HG03025 (cell line): ENCODE results near the gene TACC2.

Experiments used
- ATAC-seq: cut with Tn5 transposase; IDR thresholded peaks from one replicate; pipeline ENCODE4 v1.9.1; 2021; ENCODE audit warnings: mild to moderate bottlenecking, moderate library complexity; ENCODE audit not compliant: unreplicated experiment, low FRiP score

Gene TACC2

DNA sequence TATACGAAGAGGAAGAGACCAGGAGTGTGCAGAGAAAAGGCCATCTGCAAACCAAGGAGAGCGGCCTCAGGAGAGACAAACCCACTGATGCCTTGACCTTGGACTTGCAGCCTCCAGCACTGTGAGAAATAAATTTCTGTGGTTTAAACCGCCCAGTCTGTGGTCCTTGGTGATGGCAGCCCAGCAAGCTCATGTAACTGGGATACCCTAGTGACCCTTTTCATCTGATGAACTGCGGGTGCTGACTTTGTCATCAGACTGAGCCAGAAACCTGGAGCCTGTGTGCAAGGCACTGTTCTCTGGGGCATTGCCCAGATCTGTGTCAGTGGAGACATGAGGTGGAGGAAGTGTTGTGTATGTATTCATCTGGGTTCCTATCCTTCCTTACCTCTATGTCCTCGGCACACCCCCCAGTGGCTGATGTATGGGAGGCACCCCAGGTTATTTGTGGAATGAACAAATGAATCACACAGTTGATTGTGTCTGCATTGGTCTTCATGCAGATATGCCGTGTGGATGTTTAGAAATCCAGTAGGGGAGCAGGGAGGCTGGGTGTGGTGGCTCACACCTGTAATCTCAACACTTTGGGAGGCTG is 217.6 kb downstream of the TACC2 start:
- ATAC-seq, result no peak

DNA sequence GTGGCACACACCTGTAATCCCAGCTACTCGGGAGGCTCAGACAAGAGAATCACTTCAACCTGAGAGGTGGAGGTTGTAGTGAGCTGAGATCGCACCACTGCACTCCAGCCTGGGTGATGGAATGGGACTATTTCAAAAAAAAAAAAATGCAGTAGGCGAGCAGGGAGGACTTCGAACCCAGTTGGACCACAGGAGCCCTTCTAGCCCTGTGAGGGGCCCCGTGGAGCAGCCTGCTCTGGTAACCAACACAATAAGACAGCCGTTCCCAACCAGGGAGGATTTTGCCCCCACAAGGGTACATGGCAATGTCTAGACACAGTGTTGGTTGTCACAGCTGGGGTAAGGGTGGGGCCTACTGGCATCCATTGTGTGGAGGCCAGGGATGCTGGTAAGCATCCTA is 218.2 kb downstream of the TACC2 start:
- no peak for ATAC-seq

- ATAC-seq, result no peak
These were observed 218.6 kb downstream of the TACC2 start for GRCh38 chr10:122207596-122207995.

- ATAC-seq, result no peak
These were observed 219.8 kb downstream of the TACC2 start for GRCh38 chr10:122208571-122209430.

GRCh38 chr10:122210481-122211265 is 221.7 kb downstream of the TACC2 start:
- ATAC-seq, result no peak

GRCh38 chr10:122213364-122213763 is 224.4 kb downstream of the TACC2 start:
- ATAC-seq, result no peak

GRCh38 chr10:122213766-122214165 is 224.8 kb downstream of the TACC2 start:
- ATAC-seq, result no peak

GRCh38 chr10:122216047-122216446 is 227.1 kb downstream of the TACC2 start:
- ATAC-seq, result no peak

- no peak for ATAC-seq
These were observed 230.4 kb downstream of the TACC2 start for GRCh38 chr10:122219340-122219739.

DNA sequence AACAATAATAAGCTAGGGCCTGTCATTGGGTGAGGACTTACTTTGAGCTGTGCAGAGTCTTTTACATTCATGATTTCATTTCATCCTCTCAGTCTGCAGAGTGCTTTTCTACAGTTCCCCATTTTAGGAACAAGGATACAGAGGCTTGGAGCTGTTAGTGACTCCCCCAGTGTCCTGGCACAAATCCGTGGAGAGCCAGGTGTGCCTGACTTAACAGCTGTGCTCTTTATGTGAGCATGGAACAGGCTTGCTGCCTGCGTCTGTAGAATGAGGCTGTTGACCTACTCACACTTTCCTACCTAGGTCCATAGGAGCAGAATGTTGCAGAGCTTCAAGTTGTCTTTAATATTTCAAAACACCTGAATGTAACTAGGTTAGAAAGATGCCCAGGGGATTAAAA is 231.8 kb downstream of the TACC2 start:
- no peak for ATAC-seq

- no peak for ATAC-seq
These were observed 233.0 kb downstream of the TACC2 start for GRCh38 chr10:122221958-122222357.

DNA sequence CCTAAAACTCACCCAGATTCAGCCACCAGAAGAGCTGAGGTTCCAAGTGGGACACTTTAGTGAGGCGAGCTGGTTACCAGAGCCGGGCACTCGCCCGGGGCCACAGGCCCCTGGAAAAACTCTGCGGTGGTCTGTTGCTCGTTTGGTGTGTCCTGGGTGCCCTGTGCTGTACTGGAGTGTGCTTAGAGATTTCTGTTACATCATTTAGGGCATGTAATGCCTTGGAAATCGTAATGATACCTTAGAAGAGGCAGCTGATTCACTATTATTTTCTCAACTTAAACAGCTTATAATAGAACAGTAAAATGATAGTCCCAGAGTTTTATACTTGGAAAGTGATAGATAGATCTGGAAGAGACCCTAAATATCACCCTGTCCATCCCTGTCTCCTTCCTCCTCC is 233.7 kb downstream of the TACC2 start:
- ATAC-seq, result no peak

DNA sequence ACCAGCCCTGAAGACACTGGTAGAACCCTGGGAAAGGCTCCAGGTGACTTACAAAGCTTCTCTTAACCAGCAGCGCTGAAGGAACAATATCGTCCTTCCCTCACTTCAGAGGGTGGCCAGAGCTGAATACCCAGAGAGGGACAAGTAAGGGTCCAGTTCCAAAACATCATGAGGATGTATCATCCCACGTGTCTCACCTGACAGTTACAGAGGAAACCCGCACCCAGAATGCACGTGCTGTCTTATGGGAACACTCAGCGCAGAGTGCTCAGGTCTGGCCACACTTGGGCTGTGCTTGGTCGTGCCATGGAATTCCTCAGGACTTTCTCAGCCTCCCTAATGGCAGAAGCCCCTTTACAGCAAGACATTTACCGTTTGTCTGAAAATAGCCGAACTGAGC is 235.2 kb downstream of the TACC2 start:
- ATAC-seq, result no peak

DNA sequence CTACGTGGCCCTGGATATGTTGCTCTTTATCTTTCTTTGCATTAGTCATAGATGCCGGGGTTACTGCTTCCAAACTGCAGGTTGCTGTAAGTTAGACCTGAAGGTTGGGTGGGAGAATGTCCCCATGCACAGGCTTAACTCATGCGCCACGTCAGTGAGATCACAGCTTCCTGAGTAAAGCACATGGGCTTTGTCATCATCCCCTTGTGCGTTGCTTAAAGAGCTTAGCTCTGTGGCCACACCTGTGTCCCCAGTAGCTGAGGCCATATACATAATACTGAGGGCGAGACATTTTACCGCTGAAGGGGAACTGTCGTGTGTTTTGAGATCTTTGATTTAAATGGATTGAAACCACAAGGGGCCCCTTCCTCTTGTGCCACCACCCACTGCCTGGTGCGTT is 236.4 kb downstream of the TACC2 start:
- ATAC-seq, result no peak

DNA sequence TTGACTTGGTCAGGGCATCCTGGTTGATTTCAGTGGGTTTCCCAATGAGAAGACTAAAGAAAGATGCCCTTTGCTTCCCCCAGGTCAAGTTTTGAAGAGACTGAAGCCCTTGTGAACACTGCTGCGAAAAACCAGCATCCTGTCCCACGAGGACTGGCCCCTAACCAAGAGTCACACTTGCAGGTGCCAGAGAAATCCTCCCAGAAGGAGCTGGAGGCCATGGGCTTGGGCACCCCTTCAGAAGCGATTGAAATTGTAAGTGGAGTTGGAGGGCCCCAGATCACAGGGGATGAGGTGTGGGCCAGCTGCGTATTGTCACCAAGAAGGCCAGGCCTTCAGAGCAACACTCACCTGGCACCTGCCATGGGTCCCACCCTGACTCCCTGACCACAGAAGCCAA is 238.8 kb downstream of the TACC2 start:
- no peak for ATAC-seq

GRCh38 chr10:122229666-122230065 is 240.7 kb downstream of the TACC2 start:
- no peak for ATAC-seq

DNA sequence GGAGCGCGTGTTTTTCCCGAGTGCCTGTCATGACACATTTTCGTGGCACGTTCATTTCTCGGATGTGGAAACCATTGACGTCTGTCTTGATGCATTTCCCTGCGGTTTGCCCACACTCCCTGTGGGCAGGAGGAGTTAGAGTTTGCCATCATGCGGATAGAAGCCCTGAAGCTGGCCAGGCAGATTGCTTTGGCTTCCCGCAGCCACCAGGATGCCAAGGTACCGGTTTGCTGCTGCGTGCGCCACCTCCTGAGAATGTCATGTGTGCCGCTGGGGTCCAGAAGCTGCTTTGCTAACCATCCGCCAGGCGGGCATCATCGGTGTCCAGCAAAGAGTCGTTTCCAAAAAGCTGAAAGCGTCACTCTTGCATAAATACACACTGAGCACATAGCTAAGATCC is 241.3 kb downstream of the TACC2 start:
- ATAC-seq, result no peak

DNA sequence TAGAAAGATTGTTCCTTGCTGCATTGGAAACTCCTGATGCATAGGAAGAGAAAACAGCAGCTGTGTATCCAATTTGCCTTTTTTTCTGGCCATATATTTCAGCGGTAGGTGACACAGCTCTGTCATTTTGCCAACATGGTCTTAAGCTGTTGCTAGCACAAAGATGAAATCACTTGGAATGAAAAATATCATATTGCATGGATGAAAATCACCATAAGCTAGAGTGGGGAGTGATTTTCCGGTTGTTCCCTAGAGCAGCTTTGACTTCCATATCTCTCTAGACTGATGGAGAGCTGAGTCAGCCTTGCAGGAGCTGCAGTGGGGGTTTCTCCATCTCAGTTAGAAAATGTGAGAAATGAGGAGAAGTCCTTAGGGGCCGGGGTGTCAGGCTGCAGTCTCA is 243.8 kb downstream of the TACC2 start:
- no peak for ATAC-seq

DNA sequence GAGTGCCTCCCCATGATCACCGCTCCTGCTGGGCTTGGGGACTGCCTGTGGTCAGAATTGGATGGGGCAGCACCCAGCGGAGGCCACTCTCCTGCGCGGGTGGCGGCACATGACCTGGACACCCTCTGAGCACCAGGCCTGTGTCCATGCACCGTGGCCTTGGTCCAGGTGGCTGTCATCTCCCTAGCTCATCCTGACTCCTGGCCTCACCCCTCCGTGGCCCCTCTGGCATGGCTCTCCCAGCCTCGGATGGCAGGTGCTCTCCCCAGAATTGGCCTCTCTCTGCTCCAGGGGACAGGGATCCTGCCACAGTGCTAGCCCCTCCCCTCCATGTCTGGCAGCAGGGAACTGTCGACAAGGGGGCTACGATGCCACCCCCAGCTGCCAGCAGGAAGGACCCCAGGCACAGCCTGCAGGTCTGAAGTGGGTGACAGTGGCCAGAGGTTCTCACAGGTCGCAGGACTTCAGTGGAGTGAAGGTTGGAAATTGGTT is 244.9 kb downstream of the TACC2 start:
- ATAC-seq, result no peak

DNA sequence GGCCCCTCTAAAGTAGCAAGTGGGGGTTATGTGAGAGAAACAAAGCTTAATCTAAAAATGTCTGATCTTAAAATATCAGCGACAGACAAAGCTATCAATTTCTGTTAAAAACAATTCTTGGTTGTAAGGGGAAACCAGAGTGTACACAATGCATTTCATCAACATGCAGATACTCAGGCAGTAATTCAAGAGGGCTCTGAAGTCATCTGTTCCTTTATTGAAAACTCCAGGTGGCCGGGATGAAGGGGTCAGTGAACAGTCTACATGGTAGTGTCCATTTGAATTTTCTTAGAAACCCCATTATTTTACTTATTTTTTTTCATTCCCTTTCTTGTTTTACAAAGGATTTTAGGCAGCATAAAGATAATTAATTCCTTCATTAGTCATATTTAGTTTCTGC is 245.5 kb downstream of the TACC2 start:
- ATAC-seq, result no peak

DNA sequence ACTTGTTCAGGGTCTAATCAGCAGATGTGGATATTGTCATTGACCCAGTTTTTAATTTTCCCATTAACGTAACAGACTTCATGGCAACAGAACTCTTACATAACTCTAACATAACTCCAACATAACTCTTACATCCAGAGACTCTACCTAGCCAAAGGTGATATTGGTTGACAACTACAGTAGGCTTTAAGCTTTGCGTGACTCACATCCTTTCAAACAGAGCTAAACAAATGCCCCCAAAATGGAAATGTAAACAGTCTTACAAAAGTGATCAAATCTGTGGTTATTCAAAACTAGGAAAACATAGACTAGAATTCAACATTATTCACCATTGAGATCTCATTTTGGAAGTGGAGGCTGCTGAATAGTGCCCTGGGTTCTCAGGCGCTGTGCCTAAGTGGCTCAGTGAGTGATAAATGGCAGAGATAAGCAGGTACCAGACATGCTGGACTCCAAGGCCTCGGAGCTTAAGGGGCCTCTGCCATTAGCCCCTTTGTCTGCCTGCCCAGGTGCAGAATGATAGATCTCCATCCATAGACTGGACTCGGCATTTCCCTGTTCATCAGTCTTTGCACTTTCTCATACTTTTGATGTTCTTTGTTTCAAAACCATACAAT is 247.8 kb downstream of the TACC2 start:
- no peak for ATAC-seq
